HUDEP-2 (cell line): ENCODE results near the gene ZFR2.
"Not testable (repeated sequence)": the region's sequence is repeated elsewhere in the genome, so short reads cannot be mapped to it uniquely, and the experiment has no call there.

ENCODE experiments used
- DNase-seq, 76 experiments: peaks; one replicate each; lab custom pipeline; 2025; ENCODE audit not compliant: unreplicated experiment in 76 of 76; lab: John Stamatoyannopoulos, UW

ZFR2 gene

GRCh38 chr19:3818466-3818865, 50.4 kb downstream of the ZFR2 start:
- DNase-seq = no peak

- no peak for DNase-seq
These were observed 51.1 kb downstream of the ZFR2 start for GRCh38 chr19:3817761-3818160.

DNA sequence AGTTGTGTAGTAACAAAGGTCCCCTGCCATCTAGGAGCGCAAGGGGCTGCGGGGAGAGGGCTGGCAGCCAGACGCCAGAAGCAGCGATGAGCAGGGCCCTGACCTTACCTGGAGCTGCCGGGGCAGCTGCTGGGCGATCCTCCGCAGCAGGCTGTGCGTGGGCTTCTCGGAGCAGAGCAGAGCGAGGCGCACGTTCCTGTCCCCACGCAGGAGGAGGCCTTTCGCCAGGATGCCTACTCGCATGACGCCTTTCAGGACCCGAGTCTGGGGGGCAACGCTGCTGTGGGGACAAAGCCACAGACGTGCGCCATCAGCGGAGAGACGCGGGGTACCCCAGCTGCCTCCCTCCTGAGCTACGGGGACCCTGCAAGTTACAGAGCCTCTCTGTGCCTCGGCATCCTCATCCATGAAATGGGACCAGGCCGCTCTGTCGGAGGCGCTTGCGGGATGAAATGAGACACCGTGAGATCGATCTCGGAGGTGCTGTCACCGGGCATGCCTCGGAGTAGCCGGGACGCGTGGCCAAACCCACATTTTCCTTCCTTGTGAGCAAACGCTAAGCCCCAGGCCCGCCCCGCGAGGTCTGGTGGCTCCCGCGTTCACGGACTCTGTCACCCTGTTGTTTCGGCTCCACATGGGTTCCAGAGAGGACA, 52.1 kb downstream of the ZFR2 start:
- DNase-seq = no peak

DNA sequence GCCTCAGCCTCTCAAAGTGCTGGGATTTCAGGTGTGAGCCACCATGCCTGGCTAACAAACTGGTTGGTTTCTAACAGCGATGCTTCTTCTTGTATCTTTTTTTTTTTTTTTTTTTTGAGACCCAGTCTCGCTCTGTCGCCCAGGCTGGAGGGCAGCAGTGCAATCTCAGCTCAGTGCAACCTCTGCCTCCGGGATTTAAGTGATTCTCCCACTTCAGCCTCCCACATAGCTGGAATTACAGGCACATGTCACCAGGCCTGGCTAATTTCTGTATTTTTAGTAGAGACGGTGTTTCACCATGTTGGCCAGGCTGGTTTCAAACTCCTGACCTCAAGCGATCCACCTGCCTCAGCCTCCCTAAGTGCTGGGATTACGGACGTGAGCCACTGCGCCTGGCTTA, 52.7 kb downstream of the ZFR2 start:
- DNase-seq = not testable (repeated sequence)

GRCh38 chr19:3814648-3815047, 54.2 kb downstream of the ZFR2 start:
- no peak for DNase-seq

DNA sequence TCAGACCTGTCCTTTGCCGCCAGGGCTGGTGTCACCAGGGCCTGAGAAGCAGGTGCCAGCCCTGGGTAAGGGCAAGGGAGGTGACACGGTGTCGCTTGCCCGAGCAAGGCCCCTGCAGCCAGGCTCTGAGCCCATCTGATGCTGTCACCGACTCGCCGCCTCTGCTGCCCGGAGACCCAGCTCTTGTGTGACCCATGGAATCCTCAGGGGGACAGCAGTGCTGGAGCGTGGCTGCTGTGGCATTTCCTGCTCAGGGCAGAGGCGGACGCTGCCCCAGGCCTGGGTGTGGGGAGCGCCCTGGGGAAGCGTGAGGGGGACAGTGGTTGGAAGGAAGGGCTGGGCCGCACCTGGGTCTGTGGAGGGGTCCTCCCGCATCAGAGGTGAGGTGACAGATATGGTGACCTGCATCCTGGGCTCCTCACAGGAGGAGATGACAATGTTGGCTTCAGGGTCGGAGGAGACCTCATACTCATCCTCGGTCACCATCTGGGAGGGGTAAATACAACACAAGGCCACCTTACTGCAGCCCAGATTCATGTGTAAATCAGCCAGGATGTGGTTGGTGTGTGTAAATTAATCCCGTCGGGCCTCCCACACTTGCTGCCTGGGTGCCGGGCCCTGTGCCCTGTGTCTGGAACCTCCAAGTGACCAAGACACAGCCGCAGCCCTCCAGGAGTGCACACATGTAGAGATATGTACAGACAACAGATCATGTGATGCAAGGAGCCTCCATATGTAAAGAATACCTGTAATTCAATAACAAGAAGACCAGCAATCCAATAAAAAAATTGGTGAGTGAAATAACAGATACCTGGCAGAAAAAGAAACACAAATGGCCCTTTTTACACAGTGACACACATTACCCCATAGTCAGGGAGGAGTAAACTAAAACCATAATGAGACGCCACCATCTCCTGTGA, 55.1 kb downstream of the ZFR2 start:
- no peak for DNase-seq

DNA sequence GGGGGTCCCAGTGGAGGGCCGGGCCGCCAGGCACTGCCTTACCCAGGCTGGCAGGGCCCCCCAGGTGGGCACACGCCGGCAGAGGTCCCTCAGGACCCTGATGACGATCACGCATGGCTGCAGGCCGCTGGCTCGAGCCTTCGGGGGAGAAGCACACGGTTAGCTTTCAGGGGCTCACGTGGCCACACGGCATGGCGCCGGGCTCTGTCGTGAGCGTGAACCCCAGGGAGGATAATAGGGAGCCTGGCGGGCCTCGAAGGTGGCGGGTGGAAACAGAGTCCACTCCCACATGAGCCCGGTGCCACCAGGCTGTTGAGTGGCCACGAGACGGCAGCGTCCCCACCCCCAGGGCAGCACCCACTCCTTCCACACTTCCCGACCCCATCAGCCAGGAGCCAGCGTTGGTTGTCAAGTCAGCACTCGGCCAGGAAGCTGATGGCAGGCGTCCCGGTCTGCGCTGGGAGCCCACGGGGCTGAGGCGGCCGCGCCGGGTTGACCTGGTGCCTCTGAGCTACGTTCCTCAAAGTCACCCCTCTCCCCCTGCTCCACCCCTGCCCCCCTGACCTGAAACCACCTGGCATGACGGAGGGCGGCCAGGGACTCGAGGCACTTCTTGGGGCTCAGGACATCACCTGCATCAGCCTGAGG, 58.0 kb downstream of the ZFR2 start:
- DNase-seq = no peak

GRCh38 chr19:3809881-3810707, 58.7 kb downstream of the ZFR2 start:
- DNase-seq = no peak

DNA sequence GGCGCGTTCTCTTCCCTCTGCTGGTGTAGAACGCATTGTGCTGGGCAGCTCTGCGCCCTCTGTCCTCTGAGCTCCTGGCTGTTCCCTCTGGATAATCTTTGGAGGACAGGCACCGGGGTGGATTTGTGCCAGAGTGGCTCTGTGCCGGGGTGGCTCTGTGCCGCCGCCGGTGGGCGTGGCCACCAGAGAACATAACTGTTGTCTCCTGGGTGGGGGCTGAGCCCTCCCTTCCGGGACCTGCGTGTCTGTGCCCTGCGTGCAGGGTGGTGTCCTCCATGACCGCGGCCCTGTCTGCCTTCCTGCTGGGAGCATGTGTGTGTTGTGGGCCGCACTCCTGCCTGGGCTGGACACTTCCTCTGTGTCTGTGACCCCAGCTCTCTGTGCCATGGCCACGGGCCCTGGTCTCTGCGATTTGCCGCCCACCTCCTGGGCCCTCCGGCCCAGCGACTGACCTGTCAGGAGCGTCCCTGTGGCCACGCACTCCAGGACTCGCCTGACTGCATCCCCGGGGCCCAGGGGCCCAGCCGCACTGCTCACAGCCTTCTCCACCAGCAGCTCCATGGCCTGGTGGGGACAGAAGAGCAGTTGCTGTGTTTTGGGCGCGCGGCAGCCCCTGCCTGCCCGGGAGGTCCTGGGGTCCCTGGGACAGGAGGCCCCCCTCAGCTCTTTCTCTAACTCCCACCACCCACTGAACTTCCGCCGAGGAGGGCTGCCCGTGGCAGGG, 60.3 kb downstream of the ZFR2 start:
- peak in 9 of 76 experiments; percentile 10 to 62 (median 33) for DNase-seq

DNA sequence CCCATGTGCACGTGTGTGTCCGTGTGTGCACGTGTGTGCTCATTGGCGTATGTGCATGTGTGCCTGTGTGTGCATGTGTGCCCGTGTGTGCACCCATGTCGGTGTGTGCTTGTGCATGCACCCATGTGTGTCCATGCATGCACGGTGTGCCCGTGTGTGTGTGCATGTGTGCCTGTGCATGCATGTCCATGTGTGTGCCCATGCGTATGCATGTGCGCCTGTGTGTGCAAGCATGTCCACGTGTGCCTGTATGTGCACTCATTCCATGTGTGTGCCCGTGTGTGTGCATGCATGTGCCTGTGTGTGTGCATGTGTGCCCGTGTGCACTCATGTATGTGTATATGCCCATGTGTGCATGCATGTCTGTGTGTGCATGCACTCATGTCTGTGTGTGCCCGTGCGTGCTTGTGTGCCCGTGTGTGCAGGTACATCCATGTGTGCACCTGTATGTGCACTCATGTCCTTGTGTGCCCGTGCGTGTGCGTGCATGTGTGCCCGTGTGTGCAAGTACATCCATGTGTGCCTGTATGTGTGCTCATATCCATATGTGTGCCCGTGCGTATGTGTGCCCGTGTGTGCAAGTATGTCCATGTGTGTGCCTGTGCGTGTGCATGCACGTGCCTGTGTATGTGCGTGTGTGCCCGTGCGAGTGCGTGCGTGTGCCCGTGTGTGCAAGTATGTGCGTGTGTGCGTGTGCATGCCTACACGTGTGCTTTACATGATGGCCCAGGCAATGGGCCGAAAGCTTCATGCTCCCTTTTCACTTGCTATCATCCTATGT, 61.1 kb downstream of the ZFR2 start:
- no peak for DNase-seq

DNA sequence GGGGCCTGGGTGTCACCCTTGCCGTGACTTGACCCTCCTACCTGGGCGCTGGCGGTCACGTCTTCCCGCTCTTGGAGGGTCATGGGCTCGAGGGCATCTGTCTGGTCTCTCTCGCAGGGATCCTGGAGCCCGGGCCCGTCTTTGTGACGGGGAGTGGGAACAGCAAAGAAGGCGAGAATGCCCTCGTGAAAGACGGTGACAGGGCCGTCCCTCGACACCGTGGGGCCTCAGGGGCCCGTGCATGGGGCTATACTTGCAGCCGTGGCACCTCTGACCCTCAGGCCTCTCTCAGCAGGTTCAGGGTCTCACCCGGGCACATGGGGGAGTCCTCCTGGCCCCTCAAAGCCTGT, 61.7 kb downstream of the ZFR2 start:
- DNase-seq = no peak

DNA sequence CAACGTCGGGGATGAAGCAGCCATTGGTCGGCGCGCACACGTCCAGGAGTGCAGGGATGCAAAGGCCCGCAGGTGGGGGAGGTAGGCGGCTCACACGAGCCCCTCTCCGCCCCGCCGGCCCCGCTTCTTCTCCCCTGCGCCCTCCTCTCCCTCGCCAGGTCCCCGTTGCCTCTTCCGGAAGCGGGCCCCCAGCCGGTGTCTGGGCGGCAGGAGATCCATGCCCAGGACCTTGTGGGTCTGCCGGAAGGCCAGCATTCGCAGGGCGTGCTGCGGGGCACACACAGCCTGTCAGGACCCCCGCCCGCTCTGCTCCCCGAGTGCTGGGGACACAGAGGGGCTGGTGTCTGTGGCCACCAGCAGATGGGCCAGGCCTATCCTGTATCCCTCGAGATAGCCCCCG, 63.0 kb downstream of the ZFR2 start:
- no peak for DNase-seq

- DNase-seq = no peak
These were observed 64.4 kb downstream of the ZFR2 start for GRCh38 chr19:3804429-3804828.

DNA sequence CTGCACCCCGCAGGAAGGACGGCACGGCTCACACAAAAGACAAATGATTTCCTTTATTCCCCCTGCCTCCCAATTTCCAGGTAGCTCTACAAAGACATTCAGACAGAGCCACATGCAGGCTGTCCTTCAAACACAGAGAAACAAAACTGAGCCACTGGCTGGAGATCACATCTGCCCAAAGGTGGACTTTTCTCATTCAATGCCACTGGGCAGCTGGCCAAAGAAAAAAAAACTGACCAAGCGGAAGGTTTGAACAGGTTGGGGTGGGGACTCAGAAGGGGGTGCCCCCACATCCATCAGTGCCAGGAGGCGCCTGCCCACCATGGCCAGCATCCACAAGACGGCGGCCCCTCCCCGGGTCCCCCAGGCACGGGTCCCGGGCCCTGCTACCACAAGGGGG, 64.9 kb downstream of the ZFR2 start:
- no peak for DNase-seq

- DNase-seq = no peak
These were observed 65.5 kb downstream of the ZFR2 start for GRCh38 chr19:3803114-3803888.

DNA sequence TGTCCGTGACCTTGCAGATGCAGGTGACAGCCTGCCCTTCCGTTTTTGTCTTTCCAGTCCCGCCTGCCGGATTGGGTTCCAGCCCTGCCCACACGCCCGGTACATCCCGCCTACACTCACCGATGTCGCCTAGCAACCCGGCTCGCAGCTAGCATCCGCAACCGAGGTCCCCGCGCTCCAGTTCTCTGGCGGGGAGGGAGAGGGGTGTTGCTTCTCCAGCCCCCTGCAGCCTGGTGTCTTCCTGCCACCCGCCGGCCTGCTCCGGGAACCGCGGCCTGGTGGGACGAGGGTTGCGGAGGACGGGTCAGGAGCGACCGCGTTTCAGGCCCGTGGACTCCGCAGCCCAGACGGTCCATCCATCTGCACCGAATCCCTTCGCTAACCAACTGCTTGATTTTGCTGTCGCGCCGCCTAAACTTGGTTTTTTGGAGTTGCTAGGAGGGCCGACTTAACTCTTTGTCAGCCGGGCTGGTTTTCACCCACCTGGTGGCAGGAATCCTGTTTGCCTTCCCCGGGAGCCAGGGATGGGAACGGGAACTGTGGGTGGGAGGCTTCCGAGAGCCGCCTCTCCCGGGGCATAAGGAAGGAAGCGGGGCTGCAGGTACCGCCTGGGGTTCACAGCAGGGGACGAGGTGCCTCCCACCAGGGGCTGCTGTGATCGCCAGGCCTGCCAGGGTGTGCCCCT, 67.3 kb downstream of the ZFR2 start:
- DNase-seq = peak in 7 of 76 experiments; percentile 11 to 31 (median 26)

DNA sequence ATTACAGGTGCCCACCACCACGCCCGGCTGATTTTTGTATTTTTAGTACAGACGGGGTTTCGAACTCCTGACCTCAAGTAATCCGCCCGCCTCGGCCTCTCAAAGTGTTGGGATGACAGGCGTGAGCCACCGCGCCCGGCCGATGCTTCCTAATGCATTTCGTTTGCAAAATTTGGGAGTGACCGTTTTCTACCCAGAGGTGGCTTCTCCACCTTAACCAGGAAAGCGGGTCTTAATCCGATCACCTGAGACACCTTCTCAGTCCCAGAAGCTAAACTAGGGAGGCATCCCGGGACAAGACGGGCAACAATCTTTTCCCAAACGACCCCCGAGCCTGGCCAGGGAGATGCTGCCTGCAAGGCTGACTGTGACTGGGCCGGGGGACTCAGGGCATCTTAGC, 67.8 kb downstream of the ZFR2 start:
- DNase-seq = no peak

DNA sequence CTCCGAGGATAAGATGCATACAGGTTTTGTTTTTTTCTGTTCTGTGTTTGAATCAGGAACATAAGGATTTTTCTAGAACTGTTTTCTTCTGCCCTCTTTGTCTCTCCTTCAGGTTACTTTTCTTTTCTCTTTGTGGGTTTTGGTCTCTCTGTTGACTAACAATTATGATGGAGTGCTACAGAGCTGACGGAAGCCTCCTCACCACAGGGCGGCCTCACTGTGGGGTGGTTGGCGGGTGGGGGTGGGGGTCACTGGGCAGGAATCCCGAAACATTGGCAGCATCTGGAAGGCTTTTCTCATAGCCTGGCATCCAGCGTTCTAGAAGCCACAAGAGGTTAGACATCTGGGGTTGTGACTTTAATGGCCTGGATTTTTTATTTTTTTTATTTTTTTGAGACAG, 70.7 kb downstream of the ZFR2 start:
- DNase-seq = no peak
